Neural cell (in vitro differentiated cells): ENCODE results near the gene DENND6A.

ENCODE experiments used
- CTCF ChIP-seq: fragments of 450-650 bp; IDR thresholded peaks from 2 replicates; pipeline ENCODE4 v1.5.1; 2014; ENCODE audit warnings: antibody characterized with exemption, mild to moderate bottlenecking, moderate library complexity; ENCODE audit not compliant: poor library complexity, severe bottlenecking
- EP300 ChIP-seq: fragments of 450-650 bp; conservative IDR thresholded peaks from 2 replicates; pipeline ENCODE4 v1.6.1; 2014; ENCODE audit warnings: antibody characterized with exemption, mild to moderate bottlenecking, moderate library complexity; ENCODE audit not compliant: poor library complexity, severe bottlenecking
- EZH2 ChIP-seq: fragments of 200-600, 300-800 bp; shearing (Covaris generic), sonication (generic); IDR thresholded peaks from 2 replicates; pipeline ENCODE4 v1.6.1; 2014; ENCODE audit warnings: antibody characterized with exemption, low read length, borderline replicate concordance, mild to moderate bottlenecking; ENCODE audit not compliant: insufficient read depth, poor library complexity, severe bottlenecking
- POLR2AphosphoS5 ChIP-seq: IDR thresholded peaks from 2 replicates; pipeline ENCODE4 v1.6.1; 2012
- RAD21 ChIP-seq: fragments of 450-650 bp; conservative IDR thresholded peaks from 2 replicates; pipeline ENCODE4 v1.6.1; 2014; ENCODE audit warnings: antibody characterized with exemption, mild to moderate bottlenecking, moderate library complexity
- SMC3 ChIP-seq: fragments of 450-650 bp; conservative IDR thresholded peaks from 2 replicates; pipeline ENCODE4 v1.6.1; 2014; ENCODE audit warnings: antibody characterized with exemption, mild to moderate bottlenecking, moderate library complexity; ENCODE audit not compliant: poor library complexity
- TAF1 ChIP-seq: IDR thresholded peaks from 2 replicates; pipeline ENCODE4 v1.6.1; 2012; ENCODE audit warnings: low read depth

- TF ChIP-seq CTCF (no peak), POLR2AphosphoS5 (no peak), EZH2 (no peak), RAD21 (no peak), SMC3 (no peak), EP300 (no peak), TAF1 (no peak)
Measured at GRCh38 chr3:57586778-57587177, 106.1 kb downstream of the DENND6A start.
